GM11168 (cell line): ENCODE results near the gene SND1.
"Not testable (repeated sequence)": the region's sequence is repeated elsewhere in the genome, so short reads cannot be mapped to it uniquely, and the experiment has no call there.

Experiments
- in situ Hi-C: fragments of 300-500 bp; cut with MboI; formaldehyde crosslinking; loops from one replicate; pipeline ENCODE4 v1.12.0; 2022; ENCODE audit warnings: low sequenced_read_pairs; ENCODE audit not compliant: unreplicated experiment

The SND1 gene

DNA sequence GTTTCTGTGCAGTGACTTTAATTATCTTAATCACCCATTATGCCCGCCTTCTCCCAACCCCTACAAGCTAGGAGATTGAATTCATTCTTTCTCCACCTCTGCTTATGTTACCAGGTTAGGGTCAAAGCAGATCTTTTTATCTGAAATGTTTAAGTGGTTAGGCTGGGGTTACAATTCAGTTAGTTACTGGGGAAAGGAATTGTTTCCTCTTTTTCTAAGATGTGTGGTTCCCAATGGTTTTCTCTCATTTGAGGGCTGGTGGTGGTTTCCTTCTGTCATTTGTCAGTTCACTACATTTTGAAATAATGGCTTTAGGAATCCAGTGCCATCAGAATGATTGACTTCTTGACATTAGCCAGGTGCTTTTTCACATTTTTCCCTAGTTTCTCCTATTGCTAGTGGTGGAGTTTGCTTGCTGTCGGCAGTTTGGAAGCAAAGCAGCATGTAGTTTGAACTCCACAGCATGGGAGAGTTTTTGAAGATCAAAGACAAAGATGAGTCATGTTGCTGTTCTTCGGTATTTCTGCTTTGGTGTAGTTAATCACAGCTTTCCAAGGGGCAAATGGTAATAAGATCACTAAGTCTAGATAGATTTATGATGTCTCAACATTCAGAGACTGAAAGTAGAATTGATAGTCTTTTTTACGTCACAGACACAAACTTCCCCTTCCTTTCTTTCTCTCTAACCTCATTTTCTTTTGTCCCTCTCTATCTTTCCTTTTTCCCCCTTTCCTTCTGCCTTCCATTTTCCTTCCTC is 168.2 kb downstream of the SND1 start:
- in situ Hi-C loops = no loop called here

DNA sequence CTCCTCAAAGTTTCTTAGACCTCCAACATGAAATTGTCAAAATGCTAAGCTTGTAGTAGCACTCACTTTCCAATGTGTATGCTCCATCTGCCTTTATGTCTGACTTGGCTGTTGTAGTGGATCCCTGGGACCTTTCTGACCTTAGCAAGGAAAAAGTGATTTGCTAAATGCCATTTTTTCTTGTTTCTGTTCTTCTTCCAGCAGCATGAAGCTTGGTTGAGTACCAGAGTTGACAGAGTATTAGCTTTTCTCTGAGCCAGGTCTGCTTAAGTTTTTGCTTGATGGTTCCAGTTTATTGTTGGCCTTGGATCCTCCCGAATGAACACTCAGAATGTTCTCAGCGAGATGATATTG is 168.7 kb downstream of the SND1 start:
- in situ Hi-C loops = no loop called here

DNA sequence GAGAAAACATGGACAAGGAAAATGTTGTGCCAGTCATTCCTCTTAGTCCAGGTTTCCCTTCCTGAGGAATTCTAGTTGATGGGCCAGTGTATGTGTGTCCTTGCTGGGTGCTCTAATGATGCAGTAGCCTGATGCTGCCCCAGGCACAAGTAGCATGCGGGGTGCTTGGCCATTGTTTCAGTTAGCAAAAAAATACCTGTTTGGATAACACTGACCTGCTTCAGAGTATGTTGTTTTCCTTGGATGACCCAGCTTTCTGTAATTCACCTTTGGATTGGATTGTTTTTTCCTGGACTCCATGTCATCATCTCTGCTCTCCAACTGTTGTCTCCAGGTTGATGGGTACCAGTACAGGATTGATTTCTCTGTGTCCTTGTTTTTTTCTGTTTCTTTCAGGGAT is 169.2 kb downstream of the SND1 start:
- in situ Hi-C loops = no loop called here

DNA sequence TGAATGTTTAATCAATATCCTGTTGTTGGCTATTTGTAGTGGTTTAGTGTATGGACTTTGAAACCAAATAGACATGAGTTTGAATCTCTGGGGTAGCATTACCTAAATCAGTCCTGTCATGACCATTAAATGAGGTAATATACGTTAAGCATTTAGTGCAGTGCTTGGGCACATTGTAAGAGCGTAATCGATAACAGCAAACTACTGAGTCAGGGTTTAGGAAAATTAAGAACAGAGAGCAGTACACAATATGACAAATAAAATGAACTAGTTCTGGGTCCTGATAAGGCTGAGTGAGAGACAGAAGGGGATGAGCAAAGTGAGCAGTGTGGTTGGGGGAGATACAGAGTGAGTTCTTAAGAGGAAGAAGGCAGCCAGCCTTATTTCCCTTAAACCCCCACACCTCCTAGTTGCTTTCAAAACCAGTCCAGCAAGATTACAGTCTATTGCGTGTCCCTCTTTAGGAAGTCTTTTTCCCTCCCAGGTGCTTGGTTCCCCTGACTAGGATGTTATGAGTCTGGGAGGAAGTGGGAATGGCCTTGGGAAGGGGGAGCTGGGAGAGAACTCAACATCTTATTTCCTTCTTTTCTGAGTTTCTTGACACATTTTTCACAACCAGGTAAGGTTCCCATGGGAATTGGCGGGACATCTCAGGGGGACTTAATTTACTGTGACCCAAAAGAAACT is 171.0 kb downstream of the SND1 start:
- in situ Hi-C loops = no loop called here

DNA sequence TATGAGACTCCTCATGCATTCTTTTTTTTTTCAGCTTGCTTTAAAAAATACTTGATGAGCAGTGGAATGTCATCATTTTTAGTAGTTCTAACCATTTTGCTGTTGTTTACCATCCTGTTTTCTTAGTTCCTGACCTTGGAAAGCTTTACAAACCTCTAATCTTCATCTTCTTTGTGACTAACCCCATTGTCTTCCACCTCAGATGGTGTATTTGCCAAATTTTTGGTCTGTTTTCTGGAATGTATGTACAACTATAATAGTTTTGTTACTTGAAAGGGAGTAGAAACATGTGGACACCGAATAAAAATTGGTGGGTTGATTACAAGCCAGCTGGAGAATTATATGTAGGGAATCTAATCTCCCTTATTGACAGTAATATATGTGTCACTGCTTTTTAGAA is 172.7 kb downstream of the SND1 start:
- in situ Hi-C loops = no loop called here

DNA sequence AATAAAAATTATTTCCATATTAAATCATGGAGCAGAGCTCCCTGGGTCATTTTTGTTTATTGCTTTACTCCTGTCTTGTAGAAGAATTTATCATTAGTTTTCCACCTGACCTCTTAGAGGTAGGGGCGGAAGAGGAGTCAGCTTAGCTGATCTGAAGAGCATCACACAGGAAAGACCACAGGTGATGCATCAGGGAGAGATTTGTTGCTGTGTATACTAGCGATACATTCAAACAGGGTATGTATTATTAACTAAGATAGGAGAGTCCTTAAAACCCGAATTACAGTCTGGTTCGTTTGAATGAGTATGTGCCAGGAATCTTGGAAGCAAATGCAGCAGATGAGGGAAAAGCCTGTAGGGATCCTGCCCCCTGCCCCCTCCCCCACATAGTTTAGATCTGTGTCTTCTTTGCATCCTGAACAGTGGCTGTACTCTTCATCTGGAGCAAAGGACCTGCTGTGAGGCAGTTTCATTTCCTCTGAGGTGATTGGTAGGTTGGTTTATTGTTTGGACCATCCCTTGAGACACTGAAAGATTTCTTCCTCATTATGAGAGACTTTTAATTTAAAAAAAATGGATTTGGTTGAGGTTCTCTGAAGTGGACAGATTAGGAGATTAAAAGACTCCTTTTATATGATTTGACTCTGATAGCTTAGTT is 177.0 kb downstream of the SND1 start:
- in situ Hi-C loops = no loop called here

DNA sequence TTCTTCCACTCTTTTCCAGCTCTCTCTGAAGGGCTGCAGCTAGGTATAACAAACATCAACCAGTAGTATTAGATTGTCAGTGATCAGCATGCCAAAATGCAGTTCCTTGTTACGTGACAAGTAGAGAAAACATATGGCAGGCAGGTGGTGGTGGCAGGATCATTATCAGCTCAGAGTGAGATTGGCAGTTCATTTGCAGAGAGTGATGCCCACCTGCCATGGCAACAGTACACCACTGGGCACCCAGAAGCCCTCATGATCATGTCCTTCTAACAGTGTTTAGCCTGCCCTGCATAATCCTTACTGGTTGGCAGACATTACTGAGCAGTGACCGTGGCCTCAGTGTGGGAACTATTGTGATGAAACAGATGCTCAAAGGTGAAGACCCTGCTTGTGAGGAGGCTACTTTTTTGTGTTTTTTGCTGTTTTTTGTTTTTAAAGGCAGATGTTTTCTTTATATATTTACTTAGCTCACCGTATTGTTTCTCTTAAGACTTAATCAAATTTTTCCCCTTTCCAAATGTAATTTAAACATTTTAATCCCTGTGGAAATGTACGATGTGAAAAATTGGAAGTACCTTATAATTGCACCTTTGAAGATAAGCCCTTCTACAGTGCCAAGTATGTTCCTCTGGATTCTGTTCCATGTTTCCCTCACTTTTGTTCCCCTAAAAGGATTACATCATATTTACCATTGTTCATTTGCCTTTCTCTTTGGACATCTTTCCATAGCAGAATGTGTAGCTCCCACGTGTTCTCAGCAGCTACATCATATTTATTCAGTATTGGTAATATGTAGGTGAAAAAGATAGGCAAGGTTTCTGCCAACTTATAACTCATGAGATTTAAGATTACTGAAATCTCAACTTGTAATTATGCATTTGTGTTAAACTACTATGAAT is 179.6 kb downstream of the SND1 start:
- in situ Hi-C loops = no loop called here

DNA sequence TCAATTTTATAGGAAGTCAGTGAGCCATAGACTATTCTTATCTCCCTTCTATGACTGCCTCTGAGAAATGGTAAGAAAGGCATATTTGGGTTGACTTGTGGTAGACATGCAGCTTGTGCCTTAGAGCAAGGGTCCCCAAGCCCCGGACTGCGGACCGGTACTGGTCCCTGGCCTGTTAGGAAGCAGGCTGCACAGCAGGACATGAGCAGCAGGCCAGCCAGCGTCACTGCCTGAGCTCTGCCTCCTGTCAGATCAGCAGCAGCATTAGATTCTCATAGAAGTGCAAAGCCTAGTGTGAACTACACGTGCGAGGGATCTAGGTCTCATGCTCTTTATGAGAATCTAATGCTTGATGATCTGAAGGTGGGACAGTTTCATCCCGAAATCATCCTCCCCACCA is 180.6 kb downstream of the SND1 start:
- in situ Hi-C loops = no loop called here

DNA sequence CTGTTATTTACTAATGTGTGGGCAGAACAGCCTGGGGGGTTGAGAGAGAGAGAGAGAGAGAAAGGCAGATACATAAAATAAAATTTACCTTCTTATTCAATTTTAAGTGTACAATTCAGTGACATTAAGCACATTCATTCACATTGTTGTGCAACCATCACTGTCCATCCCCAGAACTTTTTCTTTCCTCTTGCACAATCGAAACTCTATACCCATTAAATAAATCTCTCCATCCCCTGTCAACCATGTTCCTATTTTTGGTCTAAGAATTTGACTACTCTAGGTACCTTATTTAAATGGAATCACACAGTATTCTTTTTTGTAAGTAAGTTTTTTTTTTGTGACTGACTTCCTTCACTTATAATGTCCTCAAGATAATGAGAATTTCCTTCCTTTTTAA is 181.6 kb downstream of the SND1 start:
- in situ Hi-C loops = no loop called here

DNA sequence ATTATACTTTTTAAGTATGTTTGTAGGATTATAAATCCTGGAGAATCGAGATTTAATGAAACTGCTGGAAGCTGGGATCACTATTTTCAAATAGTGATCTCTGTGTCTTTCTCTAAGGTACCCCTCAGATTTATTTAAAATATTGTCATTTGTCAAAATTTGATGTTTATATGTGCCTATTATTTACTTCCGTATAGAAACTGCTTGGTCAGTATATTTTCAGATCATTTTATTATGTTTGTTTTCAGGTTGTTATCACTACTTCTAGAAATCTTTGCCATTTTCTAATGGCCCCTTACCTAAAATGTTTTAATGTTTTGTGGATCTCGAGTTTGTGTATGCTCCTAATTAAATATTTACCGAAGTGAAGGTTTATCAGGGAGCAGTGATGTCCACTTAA is 183.7 kb downstream of the SND1 start:
- in situ Hi-C loops = no loop called here

DNA sequence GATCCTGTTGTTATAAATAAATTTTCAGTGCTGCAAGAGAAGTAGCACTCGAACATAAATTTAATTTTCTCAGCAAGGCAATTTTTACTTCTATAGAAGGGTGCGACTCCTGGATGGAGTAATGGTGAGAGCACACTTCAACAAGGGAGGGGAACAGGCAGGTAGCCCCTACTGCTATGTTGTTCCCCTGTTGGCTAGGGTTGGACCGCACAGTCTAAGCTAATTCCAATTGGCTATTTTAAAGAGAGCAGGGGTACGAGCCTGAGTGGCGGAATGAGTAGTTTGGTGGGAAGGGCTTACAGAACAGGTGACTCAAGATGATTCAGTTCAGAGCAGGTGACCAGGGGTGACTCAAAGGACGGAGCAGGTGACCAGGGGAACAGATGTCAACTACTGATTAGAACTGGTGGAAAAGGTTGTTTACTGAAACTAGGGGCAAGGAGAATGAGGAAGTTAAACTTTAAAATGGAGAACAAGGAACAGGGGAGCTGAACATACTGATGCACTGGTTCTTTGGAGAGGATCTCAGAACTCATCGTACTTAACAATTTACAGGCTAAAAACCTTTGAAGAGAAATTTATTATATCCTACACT is 185.9 kb downstream of the SND1 start:
- in situ Hi-C loops = not testable (repeated sequence)

DNA sequence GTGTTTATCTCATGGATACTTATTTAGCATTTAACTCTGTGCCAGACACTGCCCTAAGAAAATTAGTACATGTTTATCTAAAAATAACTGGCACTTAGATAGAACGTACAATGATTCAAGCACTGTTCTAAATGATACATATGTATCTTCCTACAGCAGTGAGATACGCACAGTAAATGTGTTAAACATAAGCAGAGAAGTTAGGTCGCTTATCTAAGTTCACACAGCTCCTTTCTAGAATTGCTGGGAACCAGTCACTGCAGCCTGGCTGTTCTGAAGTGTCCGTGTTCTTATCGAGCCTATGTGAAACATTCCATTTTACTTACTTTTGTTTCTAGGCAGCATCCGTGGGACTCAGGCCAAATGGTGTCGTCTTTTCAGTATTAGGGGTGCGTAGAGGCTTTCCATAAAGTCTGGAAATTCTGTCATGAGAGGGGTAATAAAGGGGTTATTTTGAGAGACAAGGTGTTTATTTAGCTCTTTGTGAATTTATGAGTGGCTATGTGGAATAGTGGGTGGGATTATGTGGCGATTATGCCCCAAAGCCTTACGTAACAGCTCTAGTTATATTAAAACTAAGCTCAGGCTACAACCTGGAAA is 186.9 kb downstream of the SND1 start:
- in situ Hi-C loops = no loop called here

DNA sequence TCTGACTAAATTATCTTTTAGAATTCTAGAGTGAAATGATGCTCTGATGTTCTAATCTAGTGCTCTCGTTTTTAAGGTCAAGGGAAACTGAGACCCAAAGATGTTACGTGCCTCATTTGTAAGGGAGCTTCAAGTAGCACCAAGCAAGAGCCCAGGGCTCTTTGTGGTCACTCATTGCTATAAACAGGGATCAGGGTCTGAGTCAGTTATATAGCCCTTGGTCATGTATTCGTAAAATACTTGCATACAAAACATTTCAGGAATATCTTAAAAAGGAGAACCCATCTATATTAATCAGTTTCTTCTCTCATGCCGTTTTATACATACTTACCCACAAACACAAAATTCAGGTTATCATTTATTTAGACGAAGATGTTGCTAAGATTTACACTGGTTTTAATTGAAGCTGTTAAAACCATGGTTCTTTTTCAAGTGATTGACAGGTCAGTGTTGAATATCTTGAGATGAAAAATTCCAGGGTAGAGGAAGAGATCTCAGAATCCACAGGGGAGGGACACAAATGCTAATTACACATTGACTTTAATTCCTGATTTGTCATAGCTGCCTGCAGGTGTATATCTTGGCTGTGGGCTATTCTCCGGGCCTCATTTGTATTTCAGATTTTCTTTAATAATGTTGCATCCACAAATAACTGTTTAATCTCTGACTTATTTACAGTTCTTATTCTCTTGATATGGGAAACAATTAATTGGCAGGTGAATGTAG is 188.4 kb downstream of the SND1 start:
- in situ Hi-C loops = no loop called here

DNA sequence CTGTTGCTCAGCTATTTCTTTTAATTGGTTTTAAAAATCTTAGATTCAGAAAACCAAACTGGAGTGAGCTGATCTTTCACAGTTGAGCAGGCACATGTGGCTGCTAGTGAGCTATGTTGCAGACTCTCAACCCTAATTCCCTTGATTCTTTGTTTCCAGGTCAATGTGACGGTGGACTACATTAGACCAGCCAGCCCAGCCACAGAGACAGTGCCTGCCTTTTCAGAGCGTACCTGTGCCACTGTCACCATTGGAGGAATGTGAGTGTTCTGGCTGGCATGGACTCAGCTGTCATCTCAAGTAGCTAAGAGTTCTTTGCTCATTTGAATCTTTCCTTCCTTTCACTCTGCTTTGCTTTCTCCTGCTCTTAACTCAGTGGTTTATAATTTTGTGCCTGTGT is 192.2 kb downstream of the SND1 start:
- in situ Hi-C loops = no loop called here

DNA sequence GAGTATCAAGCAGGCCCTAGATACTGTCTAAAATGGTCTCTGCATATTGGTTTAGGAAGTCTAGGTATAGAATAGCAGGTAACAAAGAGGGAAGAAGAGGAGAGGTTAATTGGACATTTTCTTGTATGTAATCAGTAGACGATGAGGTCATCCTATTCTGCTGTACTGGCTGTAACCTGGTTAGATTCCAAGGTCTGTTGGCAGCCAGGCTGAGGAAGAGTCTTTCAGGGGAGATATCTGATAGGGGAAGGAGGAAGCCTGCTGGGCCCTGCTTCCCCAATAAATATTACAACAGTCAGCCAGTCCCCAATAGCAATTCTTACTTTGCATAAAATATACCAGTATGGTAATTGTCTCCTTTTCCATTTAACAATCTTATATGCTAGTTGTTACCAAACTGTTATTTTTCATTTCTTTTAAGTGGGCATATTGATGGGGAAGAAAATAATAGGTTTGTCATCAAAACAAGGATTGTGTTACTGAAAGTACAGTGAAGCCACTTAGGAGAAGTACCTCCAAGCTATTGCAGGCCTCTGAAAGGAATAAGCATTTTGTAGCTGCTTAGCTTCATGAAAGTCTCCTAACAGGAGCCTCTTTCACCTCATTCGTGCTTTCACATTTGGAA is 192.8 kb downstream of the SND1 start:
- in situ Hi-C loops = no loop called here

DNA sequence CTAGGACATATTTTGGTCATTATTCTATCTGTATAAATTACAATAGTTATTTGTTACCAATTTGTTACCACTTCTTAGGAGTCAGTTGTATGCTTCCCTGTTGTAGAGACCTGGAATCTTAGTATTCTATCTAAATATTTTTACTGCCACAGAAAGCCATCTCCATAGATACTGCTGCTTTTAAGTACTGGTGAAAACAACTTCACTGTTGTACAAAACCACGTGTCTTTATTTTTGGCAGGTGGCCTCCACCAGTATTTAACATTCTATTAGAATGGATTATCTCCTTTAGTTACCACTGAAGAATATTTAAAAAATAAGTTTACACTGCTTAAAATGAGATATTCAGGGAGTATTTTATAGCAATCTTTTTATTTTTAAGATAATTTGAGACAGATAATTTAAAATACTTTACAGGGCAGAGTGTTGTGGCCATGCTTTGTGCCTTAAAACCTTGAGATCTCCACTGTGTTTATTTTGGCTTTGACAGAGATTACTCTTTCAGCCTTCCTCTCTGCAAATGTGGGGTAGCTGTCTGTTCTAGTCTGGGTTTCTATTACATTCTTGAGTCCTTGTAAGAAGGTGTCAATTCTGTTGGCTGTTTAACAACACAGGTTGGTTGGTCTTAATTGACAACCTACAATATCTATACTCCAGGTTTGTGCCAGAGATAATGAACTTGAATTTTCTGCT is 193.7 kb downstream of the SND1 start:
- in situ Hi-C loops = no loop called here

DNA sequence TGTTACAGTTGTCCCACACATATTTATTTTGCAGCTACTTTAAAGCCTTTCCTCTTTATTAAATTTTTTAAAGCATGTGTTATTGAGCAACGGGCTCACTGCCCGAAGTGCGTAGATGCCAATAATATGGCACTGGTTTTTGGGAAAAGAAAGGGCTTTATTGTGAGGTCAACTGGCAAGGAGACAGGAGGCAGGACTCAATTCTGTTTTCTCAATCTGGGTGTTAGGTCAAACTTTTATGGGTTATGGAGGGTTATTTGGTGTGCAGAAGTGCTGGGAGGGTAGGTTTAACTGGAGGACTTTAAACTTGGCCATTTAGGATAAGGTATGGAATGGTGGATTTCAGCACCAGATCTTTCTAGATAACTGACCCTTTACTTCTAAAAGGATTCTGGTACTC is 195.6 kb downstream of the SND1 start:
- in situ Hi-C loops = no loop called here

DNA sequence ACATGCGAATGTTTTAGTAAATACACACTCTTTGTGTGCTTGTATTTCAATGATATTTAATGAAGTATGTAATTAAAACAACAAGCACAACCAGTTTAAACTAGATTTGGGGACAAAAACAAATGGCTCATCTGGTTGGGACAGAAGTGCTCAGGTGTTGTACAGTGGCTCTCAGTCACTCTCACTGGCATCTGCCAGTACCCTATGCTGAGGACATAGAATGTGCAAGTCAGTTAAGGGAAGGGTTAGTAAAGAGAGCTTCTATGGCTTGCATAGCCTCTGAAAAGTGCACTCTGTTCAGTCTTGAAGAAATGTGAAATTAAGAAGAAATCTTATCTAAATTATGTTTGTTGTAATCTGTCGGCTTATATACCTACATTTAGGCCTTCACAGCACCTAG is 196.2 kb downstream of the SND1 start:
- in situ Hi-C loops = no loop called here
